HUDEP-2 (cell line): ENCODE results near the gene SREBF1.

Experiments used
- DNase-seq, 76 experiments: peaks; one replicate each; lab custom pipeline; 2025; ENCODE audit not compliant: unreplicated experiment in 76 of 76; lab: John Stamatoyannopoulos, UW

SREBF1 gene

GRCh38 chr17:17767887-17768418 is 68.8 kb downstream of the SREBF1 start:
- no peak for DNase-seq

GRCh38 chr17:17767154-17767869 is 69.5 kb downstream of the SREBF1 start:
- no peak for DNase-seq

GRCh38 chr17:17766744-17767120 is 70.1 kb downstream of the SREBF1 start:
- DNase-seq = no peak

DNA sequence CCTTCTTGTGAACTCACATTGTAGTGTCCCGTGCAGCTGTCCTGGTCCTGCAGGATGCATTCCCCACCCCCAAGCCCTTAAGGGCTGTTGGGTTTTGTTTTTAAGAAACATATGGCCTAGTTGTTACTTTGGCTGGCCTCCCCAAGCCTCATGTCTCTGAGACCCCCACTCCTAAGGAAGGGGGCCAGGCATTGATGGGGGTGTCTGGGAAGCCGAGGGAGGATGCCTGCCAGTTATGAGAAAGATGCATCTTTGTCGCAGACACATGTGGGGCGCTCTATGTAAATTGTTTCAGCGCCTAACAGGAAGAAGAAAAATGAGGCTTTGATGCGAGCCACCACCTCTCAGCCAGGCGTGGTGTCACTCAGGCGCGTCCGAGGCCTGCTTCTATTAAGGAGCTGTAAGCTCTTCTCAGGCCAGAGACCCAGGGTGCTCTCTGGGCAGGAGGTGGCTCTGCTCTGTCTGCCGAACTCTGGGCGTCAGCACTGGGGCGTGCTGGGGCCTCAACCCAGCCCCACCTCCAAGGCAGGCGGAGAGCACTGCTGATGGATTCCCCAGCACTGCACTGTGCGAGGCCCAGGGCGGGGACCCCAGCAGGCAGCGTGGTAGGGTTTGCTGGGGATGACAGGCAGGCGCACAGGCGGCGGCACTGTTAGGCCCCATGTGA is 70.6 kb downstream of the SREBF1 start:
- DNase-seq = peak in 19 of 76 experiments; percentile 8 to 41 (median 18)

DNA sequence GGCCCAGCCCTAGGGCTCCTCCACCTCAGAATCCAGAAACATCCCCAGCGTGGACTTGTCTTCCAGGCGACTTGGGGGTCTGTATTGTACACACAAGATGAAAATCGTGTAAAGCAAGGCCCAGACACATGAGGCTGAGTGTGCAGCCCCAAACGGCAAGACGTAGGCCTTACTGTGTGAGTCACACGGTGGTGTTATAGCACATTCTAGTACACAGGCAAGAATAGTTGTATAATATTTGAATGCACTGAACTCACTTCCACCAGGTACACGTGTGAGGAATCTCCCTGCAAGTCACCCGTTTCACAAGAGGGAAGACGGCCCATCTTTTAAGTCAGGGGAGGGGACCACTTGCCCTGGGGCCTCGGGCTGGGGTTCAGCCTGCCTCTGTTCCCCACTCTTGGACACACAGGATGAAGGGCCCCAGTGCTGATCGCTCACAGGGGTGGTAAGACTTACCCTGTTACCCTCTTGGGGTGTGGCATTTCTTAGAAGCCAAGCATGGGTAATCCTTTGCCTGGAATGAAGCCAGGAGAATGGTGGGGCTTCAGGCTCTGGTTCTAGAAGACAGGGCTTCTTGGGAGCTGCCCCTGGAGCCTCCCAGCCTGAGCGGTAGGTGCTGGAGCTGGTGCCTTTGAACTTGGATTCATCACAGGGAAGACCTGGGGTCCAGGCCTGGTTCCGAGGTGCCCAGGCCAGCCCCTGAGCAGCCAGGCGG is 71.3 kb downstream of the SREBF1 start:
- peak in 51 of 76 experiments; percentile 8 to 72 (median 37) for DNase-seq

DNA sequence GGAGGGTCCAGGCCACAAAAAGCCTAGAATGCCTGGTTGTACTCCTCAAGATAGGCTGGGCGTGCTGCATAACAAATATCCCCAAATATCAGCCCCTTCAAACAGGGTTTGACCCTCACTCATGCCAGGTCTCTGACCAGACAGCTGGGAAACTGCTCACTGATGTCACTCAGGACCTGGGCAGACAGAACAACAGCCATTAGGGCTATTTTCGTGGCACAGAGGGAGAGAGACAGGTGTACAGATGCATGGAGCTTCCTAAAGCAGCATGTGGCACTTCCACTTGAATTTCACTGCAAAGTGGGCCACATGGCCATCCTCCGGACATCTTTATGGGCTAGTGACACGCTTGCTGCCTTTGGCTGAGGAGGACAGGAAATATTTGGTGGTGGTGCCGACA is 73.1 kb downstream of the SREBF1 start:
- DNase-seq = no peak

DNA sequence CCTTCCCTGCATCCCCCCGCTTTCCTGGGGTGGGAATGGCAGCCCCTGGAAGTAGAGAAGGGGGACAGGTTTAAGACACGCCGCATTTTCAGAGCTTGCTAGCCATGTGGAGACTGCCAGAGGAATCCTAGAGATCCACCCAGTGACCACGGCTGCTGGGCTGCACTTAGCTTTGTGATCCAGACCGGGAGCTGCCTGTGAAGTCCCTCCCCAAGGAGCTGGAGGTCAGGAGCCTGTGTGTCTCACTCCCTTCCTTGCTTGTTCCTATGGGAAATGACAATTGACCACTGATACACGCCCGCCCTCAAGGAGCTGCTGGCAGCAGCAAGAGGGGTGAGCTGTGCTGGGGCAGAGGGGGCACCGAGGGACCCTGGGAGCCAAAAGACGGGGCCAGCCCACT is 73.7 kb downstream of the SREBF1 start:
- DNase-seq = no peak

- no peak for DNase-seq
These were observed 74.1 kb downstream of the SREBF1 start for GRCh38 chr17:17762744-17763105.
